ENCODE data around the gene TUBA1B.

TUBA1B gene

DNA sequence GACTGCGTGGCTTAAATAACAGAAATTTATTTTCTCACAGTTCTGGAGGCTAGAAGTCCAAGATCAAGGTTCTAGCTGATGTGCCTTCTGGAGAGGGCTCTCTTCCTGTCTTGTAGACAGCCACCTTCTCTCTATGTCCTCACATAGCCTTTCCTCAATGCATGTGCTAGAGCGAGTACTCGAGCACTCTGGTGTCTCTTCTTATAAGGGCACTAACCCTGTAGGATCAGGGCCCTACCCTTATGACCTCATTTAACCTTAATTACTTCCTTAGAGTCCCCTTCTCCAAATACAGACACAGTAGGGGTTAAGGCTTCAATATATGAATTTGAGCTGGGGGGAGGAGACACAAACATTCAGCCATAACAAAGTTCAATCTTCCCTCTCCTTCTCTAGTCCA is 46.8 kb downstream of the TUBA1B start:
- no peaks in the 10 kb centered on the region for H3K36me3 ChIP-seq (ENCODE audit: control insufficient read depth, insufficient read depth, low read length)
- TF ChIP-seq, protein P1, sequence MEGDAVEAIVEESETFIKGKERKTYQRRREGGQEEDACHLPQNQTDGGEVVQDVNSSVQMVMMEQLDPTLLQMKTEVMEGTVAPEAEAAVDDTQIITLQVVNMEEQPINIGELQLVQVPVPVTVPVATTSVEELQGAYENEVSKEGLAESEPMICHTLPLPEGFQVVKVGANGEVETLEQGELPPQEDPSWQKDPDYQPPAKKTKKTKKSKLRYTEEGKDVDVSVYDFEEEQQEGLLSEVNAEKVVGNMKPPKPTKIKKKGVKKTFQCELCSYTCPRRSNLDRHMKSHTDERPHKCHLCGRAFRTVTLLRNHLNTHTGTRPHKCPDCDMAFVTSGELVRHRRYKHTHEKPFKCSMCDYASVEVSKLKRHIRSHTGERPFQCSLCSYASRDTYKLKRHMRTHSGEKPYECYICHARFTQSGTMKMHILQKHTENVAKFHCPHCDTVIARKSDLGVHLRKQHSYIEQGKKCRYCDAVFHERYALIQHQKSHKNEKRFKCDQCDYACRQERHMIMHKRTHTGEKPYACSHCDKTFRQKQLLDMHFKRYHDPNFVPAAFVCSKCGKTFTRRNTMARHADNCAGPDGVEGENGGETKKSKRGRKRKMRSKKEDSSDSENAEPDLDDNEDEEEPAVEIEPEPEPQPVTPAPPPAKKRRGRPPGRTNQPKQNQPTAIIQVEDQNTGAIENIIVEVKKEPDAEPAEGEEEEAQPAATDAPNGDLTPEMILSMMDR (IDR thresholded peaks at IDR 0.05; ENCODE audit: insufficient read depth, low read length, poor library complexity, severe bottlenecking): no peak
- peaks cover 1% of the 10 kb centered on the region; the same call in 1 of the 2 replicates for H3K27me3 ChIP-seq (replicated peaks; ENCODE audit: control insufficient read depth, insufficient read depth, low read length)
- DNase-seq (ENCODE audit: extremely low read depth, insufficient read length): no peak
- no peak overlapping the region for H3K4me3 ChIP-seq (replicated peaks; ENCODE audit: low read depth, low read length)

DNA sequence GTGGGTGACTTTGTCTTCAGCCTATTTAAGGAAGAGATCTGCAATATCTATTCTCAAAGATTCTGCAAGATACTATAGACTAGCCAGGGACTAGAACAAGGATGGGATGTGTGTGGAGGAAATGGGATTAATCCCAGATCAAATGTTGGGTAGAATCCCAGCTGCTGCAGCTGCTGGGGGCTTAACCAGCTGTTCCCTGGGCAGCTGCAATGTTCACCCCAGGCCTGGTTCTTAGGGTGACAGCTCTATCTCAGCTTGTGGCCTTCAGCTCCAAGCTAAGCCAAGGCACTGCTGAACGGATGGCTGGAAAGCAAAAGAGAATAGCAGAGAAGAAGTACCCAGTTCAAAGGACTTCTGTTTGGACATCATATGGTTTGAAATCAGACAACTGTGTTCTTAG is 51.4 kb downstream of the TUBA1B start:
- H3K27me3 ChIP-seq (replicated peaks; ENCODE audit: control insufficient read depth, insufficient read depth, low read length): no peaks in the 10 kb centered on the region; the same call in 1 of the 2 replicates
- TF ChIP-seq, protein P1 (IDR thresholded peaks at IDR 0.05; ENCODE audit: insufficient read depth, low read length, poor library complexity, severe bottlenecking): no peak
- DNase-seq (ENCODE audit: extremely low read depth, insufficient read length): no peak
- no peaks in the 10 kb centered on the region for H3K36me3 ChIP-seq (ENCODE audit: control insufficient read depth, insufficient read depth, low read length)
- H3K4me3 ChIP-seq (replicated peaks; ENCODE audit: low read depth, low read length): no peak overlapping the region

All from GM06990 (cell line).